Neural cell (in vitro differentiated cells): ENCODE data around the gene TINAGL1.

Experiments
- EZH2 ChIP-seq: fragments of 200-600, 300-800 bp; shearing (Covaris generic), sonication (generic); IDR thresholded peaks from 2 replicates; pipeline ENCODE4 v1.6.1; 2014; ENCODE audit warnings: antibody characterized with exemption, low read length, borderline replicate concordance, mild to moderate bottlenecking; ENCODE audit not compliant: insufficient read depth, poor library complexity, severe bottlenecking
- POLR2AphosphoS5 ChIP-seq: IDR thresholded peaks from 2 replicates; pipeline ENCODE4 v1.6.1; 2012
- TAF1 ChIP-seq: IDR thresholded peaks from 2 replicates; pipeline ENCODE4 v1.6.1; 2012; ENCODE audit warnings: low read depth
- TF ChIP-seq, protein P1 (sequence below): fragments of 450-650 bp; IDR thresholded peaks from 2 replicates; pipeline ENCODE4 v1.5.1; 2014; ENCODE audit warnings: antibody characterized with exemption, mild to moderate bottlenecking, moderate library complexity; ENCODE audit not compliant: poor library complexity, severe bottlenecking

DNA sequence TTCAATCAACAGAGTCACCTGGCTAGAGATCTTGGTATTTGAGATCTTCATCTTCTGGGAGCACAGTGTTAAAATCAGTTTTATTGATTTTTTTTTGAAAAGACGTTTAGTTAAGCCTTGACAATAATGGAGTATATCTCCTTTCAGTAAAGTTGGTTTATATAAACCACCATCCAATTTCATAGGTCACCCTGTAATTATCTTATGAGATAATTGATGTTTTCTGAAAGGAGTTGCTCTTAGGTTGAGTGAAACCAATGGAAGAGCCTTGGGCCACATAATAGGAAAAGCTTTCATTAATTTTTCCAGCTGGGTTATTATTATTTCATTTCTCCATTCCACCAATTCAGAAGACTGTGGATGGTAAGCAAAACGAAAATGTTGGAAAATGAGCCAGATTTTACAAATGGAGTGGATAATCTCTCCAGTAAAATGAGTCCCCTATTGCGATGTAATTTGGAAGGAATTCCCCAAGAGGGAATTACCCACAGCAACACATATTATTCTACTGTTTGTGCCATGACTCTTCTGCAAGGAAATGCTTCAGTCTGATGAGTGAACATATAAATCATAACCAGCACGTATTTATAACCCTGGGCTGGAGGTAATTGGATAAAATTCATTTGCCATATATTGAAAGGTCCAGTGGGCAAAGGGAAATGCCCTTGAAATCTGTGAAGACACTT, 46.2 kb upstream of the TINAGL1 start:
- TF ChIP-seq, protein P1, sequence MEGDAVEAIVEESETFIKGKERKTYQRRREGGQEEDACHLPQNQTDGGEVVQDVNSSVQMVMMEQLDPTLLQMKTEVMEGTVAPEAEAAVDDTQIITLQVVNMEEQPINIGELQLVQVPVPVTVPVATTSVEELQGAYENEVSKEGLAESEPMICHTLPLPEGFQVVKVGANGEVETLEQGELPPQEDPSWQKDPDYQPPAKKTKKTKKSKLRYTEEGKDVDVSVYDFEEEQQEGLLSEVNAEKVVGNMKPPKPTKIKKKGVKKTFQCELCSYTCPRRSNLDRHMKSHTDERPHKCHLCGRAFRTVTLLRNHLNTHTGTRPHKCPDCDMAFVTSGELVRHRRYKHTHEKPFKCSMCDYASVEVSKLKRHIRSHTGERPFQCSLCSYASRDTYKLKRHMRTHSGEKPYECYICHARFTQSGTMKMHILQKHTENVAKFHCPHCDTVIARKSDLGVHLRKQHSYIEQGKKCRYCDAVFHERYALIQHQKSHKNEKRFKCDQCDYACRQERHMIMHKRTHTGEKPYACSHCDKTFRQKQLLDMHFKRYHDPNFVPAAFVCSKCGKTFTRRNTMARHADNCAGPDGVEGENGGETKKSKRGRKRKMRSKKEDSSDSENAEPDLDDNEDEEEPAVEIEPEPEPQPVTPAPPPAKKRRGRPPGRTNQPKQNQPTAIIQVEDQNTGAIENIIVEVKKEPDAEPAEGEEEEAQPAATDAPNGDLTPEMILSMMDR: no peak
- TF ChIP-seq POLR2AphosphoS5: no peak
- TF ChIP-seq EZH2: no peak
- no peak for TF ChIP-seq TAF1
